Measurements from ENCODE around the gene VIPR2. TPM values are rescaled to one million over a fixed set of nuclear protein-coding genes. Genes with fewer than 3 reads are reported as not detected.

The VIPR2 gene
- total and polyA plus RNA-seq, 2 experiments from 2014 or later = 1.3 to 2.7 TPM

DNA sequence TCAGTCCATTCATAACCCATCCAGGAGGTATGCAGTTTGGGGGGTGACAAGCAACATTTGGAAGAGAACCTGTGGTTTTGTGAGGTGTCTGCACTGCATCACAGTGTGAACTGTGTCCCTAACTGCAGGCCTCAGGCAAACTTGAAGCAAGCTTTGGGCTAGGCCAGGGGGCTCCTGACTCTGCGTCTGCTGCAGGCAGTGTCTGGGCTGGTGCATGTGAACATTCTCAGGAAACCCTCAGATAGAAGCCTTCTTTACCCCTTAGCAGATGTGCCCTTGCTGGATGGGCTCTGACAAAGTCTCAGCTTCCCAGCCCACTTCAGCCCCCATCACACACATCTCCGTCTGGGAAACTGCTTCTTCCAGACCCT is 61.0 kb downstream of the VIPR2 start:
- H3K4me1 Mint-ChIP-seq = no peaks in the 10 kb centered on the region
- no peak overlapping the region for H3K4me3 Mint-ChIP-seq
- H2AFZ ChIP-seq = no peak overlapping the region
- 0 out of 3 replicates have a peak, but pooled peaks cover 10% of the 10 kb centered on the region for H3K36me3 Mint-ChIP-seq (ENCODE audit: low read depth)
- H4K20me1 ChIP-seq (replicated peaks; ENCODE audit: insufficient read depth) = no peaks in the 10 kb centered on the region
- TF ChIP-seq POLR2AphosphoS5 (IDR thresholded peaks at IDR 0.05; ENCODE audit: low read depth) (no peak), ZNF462 (CRISPR knock-in tag; IDR thresholded peaks at IDR 0.05) (no peak), EZH2phosphoT487 (IDR thresholded peaks at IDR 0.05; ENCODE audit: unreplicated experiment) (no peak), STAT1 (IDR thresholded peaks at IDR 0.05; ENCODE audit: unreplicated experiment) (no peak), NANOG (IDR thresholded peaks at IDR 0.05; ENCODE audit: borderline replicate concordance) (no peak), ZNF331 (CRISPR knock-in tag; IDR thresholded peaks at IDR 0.05; ENCODE audit: low read depth) (no peak), REST (IDR thresholded peaks at IDR 0.05; ENCODE audit: unreplicated experiment) (no peak), JUNB (IDR thresholded peaks at IDR 0.05; ENCODE audit: unreplicated experiment) (no peak), CREB1 (CRISPR knock-in tag; IDR thresholded peaks at IDR 0.05; ENCODE audit: low read depth) (no peak), ZNF114 (CRISPR knock-in tag; IDR thresholded peaks at IDR 0.05) (no peak), EZH2 (IDR thresholded peaks at IDR 0.05; ENCODE audit: low read depth, unreplicated experiment) (no peak)
- TF ChIP-seq, protein P1, sequence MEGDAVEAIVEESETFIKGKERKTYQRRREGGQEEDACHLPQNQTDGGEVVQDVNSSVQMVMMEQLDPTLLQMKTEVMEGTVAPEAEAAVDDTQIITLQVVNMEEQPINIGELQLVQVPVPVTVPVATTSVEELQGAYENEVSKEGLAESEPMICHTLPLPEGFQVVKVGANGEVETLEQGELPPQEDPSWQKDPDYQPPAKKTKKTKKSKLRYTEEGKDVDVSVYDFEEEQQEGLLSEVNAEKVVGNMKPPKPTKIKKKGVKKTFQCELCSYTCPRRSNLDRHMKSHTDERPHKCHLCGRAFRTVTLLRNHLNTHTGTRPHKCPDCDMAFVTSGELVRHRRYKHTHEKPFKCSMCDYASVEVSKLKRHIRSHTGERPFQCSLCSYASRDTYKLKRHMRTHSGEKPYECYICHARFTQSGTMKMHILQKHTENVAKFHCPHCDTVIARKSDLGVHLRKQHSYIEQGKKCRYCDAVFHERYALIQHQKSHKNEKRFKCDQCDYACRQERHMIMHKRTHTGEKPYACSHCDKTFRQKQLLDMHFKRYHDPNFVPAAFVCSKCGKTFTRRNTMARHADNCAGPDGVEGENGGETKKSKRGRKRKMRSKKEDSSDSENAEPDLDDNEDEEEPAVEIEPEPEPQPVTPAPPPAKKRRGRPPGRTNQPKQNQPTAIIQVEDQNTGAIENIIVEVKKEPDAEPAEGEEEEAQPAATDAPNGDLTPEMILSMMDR (conservative IDR thresholded peaks at IDR 0.05; ENCODE audit: low read depth in 2 of 2) = no peak
- TF ChIP-seq, protein P2, sequence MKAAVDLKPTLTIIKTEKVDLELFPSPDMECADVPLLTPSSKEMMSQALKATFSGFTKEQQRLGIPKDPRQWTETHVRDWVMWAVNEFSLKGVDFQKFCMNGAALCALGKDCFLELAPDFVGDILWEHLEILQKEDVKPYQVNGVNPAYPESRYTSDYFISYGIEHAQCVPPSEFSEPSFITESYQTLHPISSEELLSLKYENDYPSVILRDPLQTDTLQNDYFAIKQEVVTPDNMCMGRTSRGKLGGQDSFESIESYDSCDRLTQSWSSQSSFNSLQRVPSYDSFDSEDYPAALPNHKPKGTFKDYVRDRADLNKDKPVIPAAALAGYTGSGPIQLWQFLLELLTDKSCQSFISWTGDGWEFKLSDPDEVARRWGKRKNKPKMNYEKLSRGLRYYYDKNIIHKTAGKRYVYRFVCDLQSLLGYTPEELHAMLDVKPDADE (IDR thresholded peaks at IDR 0.05) = no peak
- ATAC-seq (no peak), DNase-seq (ENCODE audit: low spot score) (no peak)
- H3K36me3 ChIP-seq (ENCODE audit: insufficient read depth) = no peaks in the 10 kb centered on the region
- H3K27ac ChIP-seq (ENCODE audit: low read depth) = no peak overlapping the region
- H3K4me1 ChIP-seq (ENCODE audit: insufficient read depth) = no peaks in the 10 kb centered on the region
- H3K9me3 Mint-ChIP-seq = peaks cover 52% of the 10 kb centered on the region
- peaks cover 14% of the 10 kb centered on the region for H3K27me3 Mint-ChIP-seq (ENCODE audit: insufficient read depth, low read depth, poor library complexity)
- no peaks in the 10 kb centered on the region for H3F3A ChIP-seq (replicated peaks; ENCODE audit: low read depth)
- H3K27ac Mint-ChIP-seq = no peak overlapping the region
- H3K4me3 ChIP-seq = no peak overlapping the region
- H3K4me2 ChIP-seq = no peak overlapping the region
- H3K9me2 ChIP-seq (ENCODE audit: insufficient read depth) = no peaks in the 10 kb centered on the region
- H3K27me3 ChIP-seq (ENCODE audit: insufficient read depth) = no peaks in the 10 kb centered on the region
- H3K79me2 ChIP-seq (replicated peaks; ENCODE audit: insufficient read depth) = no peaks in the 10 kb centered on the region

Data from GM23338 (cell line).